Activated CD8-positive, alpha-beta T cell treated with anti-CD3 and anti-CD28 coated beads for 36 hours (primary cell): ENCODE results near the gene KCTD20. TPM values are rescaled to one million over a fixed set of nuclear protein-coding genes. Genes with fewer than 3 reads are reported as not detected.

Source experiments
- ATAC-seq: fragments of 200-7000 bp; cut with Tn5 transposase; one replicate; pipeline ENCODE4 v1.10.0; 2021; ENCODE audit warnings: mild to moderate bottlenecking, moderate library complexity
- CTCF ChIA-PET: fragments of 350-600 bp; sonication (Branson Sonifier 250); formaldehyde crosslinking; loops from one replicate; lab custom pipeline; 2021; ENCODE audit warnings: antibody characterized with exemption; lab: Charles Lee
- POLR2A ChIA-PET: fragments of 350-600 bp; sonication (Branson Sonifier 250); formaldehyde crosslinking; loops from one replicate; lab custom pipeline; 2021; ENCODE audit warnings: antibody characterized with exemption; lab: Charles Lee
- DNase-seq: peaks from one replicate; pipeline ENCODE4 v3.0.0-alpha.2; 2020
- H3K27ac Mint-ChIP-seq: one replicate; pipeline ENCODE4 v1.8.0; 2021; ENCODE audit warnings: mild to moderate bottlenecking, mixed read lengths
- H3K27me3 Mint-ChIP-seq: one replicate; pipeline ENCODE4 v1.8.0; 2021; ENCODE audit warnings: mixed read lengths
- H3K36me3 Mint-ChIP-seq: one replicate; pipeline ENCODE4 v1.8.0; 2021; ENCODE audit warnings: low read depth, mixed read lengths
- H3K4me1 Mint-ChIP-seq: one replicate; pipeline ENCODE4 v1.8.0; 2021; ENCODE audit warnings: low read depth, mixed read lengths
- H3K4me3 Mint-ChIP-seq: one replicate; pipeline ENCODE4 v1.8.0; 2021; ENCODE audit warnings: mild to moderate bottlenecking, moderate library complexity, mixed read lengths
- H3K9me3 Mint-ChIP-seq: one replicate; pipeline ENCODE4 v1.8.0; 2021; ENCODE audit warnings: mixed read lengths
- intact Hi-C: fragments of 100-400 bp; cut with micrococcal nuclease; formaldehyde crosslinking; loops from one replicate; pipeline ENCODE4 v1.10.0; 2022
- total RNA-seq, 2 experiments: library from RNA; stranded (reverse); gene quantifications; one replicate each; pipeline ENCODE4 v1.2.3, GENCODE V29; 2021
- TF ChIP-seq, protein P1 (sequence below): fragments of 200-600 bp; IDR thresholded peaks from one replicate; pipeline ENCODE4 v1.8.0; 2022; ENCODE audit warnings: antibody characterized with exemption, mild to moderate bottlenecking

KCTD20 gene
- total RNA-seq, 2 experiments from 2014 or later: 42.7 to 45.1 TPM

DNA sequence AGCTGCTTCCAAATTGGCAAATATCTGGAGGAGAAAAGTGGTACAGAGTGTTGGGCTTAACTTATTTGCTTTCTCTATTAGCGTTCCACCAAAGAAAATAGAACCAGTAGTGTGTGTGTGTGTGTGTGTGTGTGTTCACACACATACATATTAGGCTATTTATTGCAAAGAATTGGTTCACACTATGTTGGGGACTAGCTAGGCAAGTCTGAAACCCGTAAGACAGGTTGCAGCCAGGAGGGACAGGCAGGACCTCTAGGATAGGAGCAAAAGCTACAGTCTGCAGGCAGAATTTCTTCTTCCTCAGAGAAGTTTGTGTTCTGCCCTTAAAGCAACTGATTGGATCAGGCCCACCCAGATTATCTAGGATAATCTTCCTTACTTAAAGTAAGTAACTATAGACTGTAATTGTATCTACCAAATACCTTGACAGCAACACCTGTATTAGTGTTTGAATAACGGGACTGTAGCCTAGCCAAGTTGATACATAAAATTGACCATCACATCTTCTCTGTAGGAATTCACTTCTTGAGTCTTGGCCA is 12.8 kb downstream of the KCTD20 start:
- no peak overlapping the region for H3K27ac Mint-ChIP-seq
- TF ChIP-seq, protein P1, sequence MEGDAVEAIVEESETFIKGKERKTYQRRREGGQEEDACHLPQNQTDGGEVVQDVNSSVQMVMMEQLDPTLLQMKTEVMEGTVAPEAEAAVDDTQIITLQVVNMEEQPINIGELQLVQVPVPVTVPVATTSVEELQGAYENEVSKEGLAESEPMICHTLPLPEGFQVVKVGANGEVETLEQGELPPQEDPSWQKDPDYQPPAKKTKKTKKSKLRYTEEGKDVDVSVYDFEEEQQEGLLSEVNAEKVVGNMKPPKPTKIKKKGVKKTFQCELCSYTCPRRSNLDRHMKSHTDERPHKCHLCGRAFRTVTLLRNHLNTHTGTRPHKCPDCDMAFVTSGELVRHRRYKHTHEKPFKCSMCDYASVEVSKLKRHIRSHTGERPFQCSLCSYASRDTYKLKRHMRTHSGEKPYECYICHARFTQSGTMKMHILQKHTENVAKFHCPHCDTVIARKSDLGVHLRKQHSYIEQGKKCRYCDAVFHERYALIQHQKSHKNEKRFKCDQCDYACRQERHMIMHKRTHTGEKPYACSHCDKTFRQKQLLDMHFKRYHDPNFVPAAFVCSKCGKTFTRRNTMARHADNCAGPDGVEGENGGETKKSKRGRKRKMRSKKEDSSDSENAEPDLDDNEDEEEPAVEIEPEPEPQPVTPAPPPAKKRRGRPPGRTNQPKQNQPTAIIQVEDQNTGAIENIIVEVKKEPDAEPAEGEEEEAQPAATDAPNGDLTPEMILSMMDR: no peak
- no peaks in the 10 kb centered on the region for H3K27me3 Mint-ChIP-seq
- no peaks in the 10 kb centered on the region for H3K9me3 Mint-ChIP-seq
- peaks cover 15% of the 10 kb centered on the region for H3K4me1 Mint-ChIP-seq
- H3K4me3 Mint-ChIP-seq: no peak overlapping the region
- no peak for ATAC-seq
- peaks cover 27% of the 10 kb centered on the region for H3K36me3 Mint-ChIP-seq
- CTCF ChIA-PET: no interaction called here
- POLR2A ChIA-PET: interaction anchor here (1.3 kb wide), 1 partner anchor 8 kb away, joined by 4 read pairs; no protein-coding TSS in a partner anchor
- intact Hi-C loops: no loop called here
- no peak for DNase-seq

DNA sequence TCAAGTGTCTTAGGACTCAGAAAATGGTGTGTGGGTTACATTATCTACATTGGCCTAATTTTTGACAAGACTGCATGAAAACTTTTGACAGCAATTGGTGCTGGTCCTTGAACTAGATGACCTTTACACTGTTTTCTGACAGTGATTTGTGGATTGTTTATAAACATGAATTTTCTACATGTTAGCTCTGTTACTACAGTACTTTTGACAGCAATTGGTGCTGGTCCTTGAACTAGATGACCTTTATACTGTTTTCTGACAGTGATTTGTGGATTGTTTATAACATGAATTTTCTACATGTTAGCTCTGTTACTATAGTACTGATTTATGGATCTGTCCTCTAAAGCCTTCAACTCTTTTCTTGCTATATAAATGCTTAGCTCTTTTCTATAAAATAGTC is 16.7 kb downstream of the KCTD20 start:
- no peak overlapping the region for H3K27ac Mint-ChIP-seq
- intact Hi-C loops: no loop called here
- H3K27me3 Mint-ChIP-seq: no peaks in the 10 kb centered on the region
- ATAC-seq: no peak
- H3K4me3 Mint-ChIP-seq: no peak overlapping the region
- TF ChIP-seq, protein P1: no peak
- H3K4me1 Mint-ChIP-seq: peaks cover 33% of the 10 kb centered on the region
- POLR2A ChIA-PET: interaction anchor here (0.8 to 0.9 kb wide), 2 partner anchors 10 to 135 kb away, joined by 3 read pairs; no protein-coding TSS in a partner anchor
- no peaks in the 10 kb centered on the region for H3K9me3 Mint-ChIP-seq
- H3K36me3 Mint-ChIP-seq: peaks cover 23% of the 10 kb centered on the region
- CTCF ChIA-PET: interaction anchor here (1.0 kb wide), 1 partner anchor 10 kb away, joined by 4 read pairs; no protein-coding TSS in a partner anchor
- no peak for DNase-seq

DNA sequence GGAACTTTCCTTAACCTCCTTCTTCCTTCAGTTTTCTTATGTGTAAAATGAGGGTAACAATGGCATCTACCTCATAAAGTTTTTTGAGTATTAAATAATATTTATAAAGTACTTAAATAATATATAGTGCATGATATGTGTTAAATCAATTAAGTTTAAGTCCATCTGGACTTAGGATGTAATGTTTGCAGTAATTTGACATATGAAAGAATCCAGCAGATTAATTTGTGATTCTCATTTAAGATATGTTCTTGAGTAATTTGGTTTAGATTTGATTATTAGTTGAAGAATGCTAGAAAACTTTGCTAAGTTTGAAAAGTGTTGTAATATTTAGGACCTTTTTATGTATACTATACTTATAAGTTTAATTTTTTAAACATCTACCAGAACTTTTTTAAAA is 18.1 kb downstream of the KCTD20 start:
- intact Hi-C loops: no loop called here
- DNase-seq (no peak), ATAC-seq (no peak)
- peaks cover 20% of the 10 kb centered on the region for H3K36me3 Mint-ChIP-seq
- no peaks in the 10 kb centered on the region for H3K9me3 Mint-ChIP-seq
- no peak overlapping the region for H3K4me3 Mint-ChIP-seq
- no peaks in the 10 kb centered on the region for H3K27me3 Mint-ChIP-seq
- POLR2A ChIA-PET: no interaction called here
- H3K4me1 Mint-ChIP-seq: peaks cover 34% of the 10 kb centered on the region
- no peak overlapping the region for H3K27ac Mint-ChIP-seq
- TF ChIP-seq, protein P1: no peak
- CTCF ChIA-PET: interaction anchor here (1.1 kb wide), 1 partner anchor 7 kb away, joined by 3 read pairs; no protein-coding TSS in a partner anchor

DNA sequence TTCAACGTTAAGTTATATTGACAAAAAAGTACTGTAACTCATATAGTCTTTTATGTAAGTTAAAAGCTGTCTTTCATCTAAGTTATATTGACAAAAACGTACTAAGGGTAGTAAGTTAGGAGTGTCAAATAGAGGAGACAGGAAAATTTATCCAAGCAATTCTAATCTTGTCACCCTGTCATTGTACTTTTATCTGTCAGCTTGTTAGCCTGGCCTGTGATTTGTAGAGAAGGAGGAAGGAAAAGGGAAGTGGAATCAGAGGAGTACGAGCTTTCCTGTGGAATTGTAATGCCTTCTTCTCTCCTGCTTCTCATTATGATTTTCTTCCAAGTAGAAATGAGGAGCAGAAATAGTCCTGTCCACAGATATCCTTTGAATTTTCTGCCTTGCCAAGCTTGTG is 18.8 kb downstream of the KCTD20 start:
- no peak for ATAC-seq
- H3K9me3 Mint-ChIP-seq: no peaks in the 10 kb centered on the region
- ChIA-PET POLR2A (interaction anchor here (1.0 to 1.5 kb wide), 2 partner anchors 11 to 33 kb away, joined by 3 read pairs; no protein-coding TSS in a partner anchor), CTCF (interaction anchor here (1.0 to 1.6 kb wide), 4 partner anchors 8 to 16 kb away, joined by 3 to 5 read pairs (median 4); no protein-coding TSS in a partner anchor)
- H3K4me1 Mint-ChIP-seq: peaks cover 34% of the 10 kb centered on the region
- no peak overlapping the region for H3K27ac Mint-ChIP-seq
- H3K4me3 Mint-ChIP-seq: no peak overlapping the region
- no peaks in the 10 kb centered on the region for H3K27me3 Mint-ChIP-seq
- intact Hi-C loops: no loop called here
- TF ChIP-seq, protein P1: no peak
- peaks cover 21% of the 10 kb centered on the region for H3K36me3 Mint-ChIP-seq
- DNase-seq: no peak

DNA sequence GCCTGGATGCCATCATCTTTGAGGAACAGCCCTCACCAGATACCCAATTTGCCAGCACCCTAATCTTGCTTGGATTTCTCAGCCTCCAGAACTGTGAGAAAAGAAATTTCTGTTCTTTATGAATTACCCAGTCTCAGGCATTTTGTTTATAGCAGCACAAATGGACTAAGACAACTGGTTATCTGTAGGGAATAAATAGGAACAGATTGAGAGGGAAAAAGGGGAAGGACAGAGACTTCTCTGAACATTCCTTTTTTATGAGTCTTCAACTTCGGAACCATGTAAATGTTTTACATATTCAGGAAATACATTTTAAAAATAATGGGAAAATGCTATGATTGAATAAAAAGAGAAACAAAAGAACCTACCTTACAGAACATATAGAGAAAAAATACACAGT is 20.9 kb downstream of the KCTD20 start:
- intact Hi-C loops: no loop called here
- Mint-ChIP-seq H3K4me1 (peaks cover 29% of the 10 kb centered on the region), H3K27me3 (no peaks in the 10 kb centered on the region), H3K9me3 (no peaks in the 10 kb centered on the region), H3K36me3 (peaks cover 21% of the 10 kb centered on the region), H3K27ac (no peak overlapping the region), H3K4me3 (no peak overlapping the region)
- ATAC-seq (no peak), DNase-seq (no peak)
- POLR2A ChIA-PET: no interaction called here
- TF ChIP-seq, protein P1: no peak
- CTCF ChIA-PET: interaction anchor here (1.4 kb wide), 1 partner anchor 10 kb away, joined by 6 read pairs; no protein-coding TSS in a partner anchor
